ENCODE data around the gene FOXP1. TPM values are rescaled to one million over a fixed set of nuclear protein-coding genes. Genes with fewer than 3 reads are reported as not detected.
A peak's percentile ranks its signal among the peaks of the same experiment; 100 is the strongest.
"Not testable (repeated sequence)": the region's sequence is repeated elsewhere in the genome, so short reads cannot be mapped to it uniquely, and the experiment has no call there.

The FOXP1 gene
- total and polyA plus RNA-seq, 7 experiments from 2014 or later: 104 to 537 (median 444) TPM

DNA sequence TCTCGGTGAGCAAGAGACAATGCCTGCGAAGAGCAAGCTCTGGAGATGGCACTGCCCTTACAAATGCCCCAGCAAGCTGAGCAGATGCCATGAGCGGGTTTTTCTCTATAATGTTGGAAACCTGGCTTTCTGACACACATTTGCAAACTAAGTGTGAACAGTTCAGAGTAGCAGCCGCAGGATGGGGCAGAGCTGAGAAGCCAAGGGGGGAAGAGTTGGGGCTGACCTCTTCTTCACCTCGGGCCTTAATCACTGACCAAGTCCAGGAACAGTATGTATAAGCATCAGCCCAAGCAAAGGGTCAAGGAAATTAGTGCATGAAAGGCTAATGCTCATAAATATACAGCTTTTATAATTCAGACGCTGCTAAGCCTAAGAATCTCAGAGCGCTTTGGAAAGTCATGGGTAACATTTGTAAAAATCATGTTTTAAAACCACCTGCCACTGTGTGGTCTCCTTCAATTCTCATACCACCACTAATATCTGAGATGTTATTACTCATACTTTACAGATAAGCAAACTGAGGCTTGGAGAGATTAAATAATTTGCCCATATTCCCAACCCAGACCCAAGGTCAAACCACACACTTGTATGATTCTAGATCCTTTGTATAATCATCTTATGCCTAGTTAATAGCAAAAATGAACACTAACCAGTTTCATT, 603.4 kb downstream of the FOXP1 start:
- Mint-ChIP-seq H3K27me3 (no peaks in the 10 kb centered on the region), H3K9me3 (no peaks in the 10 kb centered on the region), H3K4me1 (peaks cover 27 to 71% (median 58%) of the 10 kb centered on the region in 7 donors), H3K4me3 (peak overlapping the region in 7 of 10 donors; percentile 7 to 53 (median 43)), H3K36me3 (peaks cover 29 to 78% (median 67%) of the 10 kb centered on the region in 5 donors), H3K27ac (peak overlapping the region; percentile 69 to 95 (median 91))
- CTCF ChIA-PET: no interaction called here
- no peaks in the 10 kb centered on the region for H3K9me3 ChIP-seq (ENCODE audit: control insufficient read depth in 2 of 3, low read length in 3 of 3)
- peak overlapping the region; percentile 28 for H3K27ac ChIP-seq (ENCODE audit: low read depth, low read length)
- H3K4me1 ChIP-seq (ENCODE audit: control insufficient read depth in 2 of 2, insufficient read depth in 2 of 2, low read length in 2 of 2): peaks cover 0 to 41% of the 10 kb centered on the region in 2 donors
- H3K4me3 ChIP-seq (ENCODE audit: low read length): no peak overlapping the region
- peaks cover 17 to 58% (median 34%) of the 10 kb centered on the region in 3 experiments for H3K36me3 ChIP-seq (ENCODE audit: control insufficient read depth in 2 of 3, insufficient read depth in 3 of 3, low read length in 3 of 3)
- POLR2A ChIA-PET: interaction anchor here (0.9 to 1.1 kb wide), 2 partner anchors 84 to 88 kb away, joined by 3 read pairs; no protein-coding TSS in a partner anchor
- intact Hi-C loops (cut with micrococcal nuclease): no loop called here
- ATAC-seq (no peak), DNase-seq (no peak)
- no peaks in the 10 kb centered on the region for H3K27me3 ChIP-seq (ENCODE audit: control insufficient read depth in 2 of 2, insufficient read depth in 2 of 2, low read length in 2 of 2)

DNA sequence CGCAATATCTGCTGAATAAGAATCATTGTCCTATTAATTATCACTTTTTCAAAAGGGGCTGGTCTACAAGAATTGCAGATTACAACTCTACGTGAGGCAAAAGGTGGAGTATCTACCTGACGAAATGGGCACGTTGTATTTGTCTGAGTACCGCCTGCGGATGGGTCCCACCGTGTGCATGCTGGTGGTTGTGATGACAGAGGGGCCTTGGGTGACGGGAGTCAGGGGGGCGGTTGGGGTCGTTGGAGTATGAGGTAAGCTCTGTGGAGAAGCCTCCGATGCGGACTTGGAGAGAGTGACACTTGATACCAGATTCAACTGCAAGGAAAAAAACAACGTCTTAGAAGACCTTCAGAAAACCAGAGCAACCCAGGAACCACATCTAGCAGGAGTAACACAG, 605.8 kb downstream of the FOXP1 start:
- ChIA-PET POLR2A (no interaction called here), CTCF (no interaction called here)
- Mint-ChIP-seq H3K4me3 (no peak overlapping the region), H3K9me3 (no peaks in the 10 kb centered on the region), H3K27ac (peak overlapping the region in 6 of 9 donors; percentile 18 to 83 (median 52)), H3K36me3 (peaks cover 24 to 67% (median 55%) of the 10 kb centered on the region in 5 donors), H3K27me3 (no peaks in the 10 kb centered on the region), H3K4me1 (peaks cover 19 to 46% (median 39%) of the 10 kb centered on the region in 7 donors)
- Histone ChIP-seq H3K27me3 (ENCODE audit: control insufficient read depth in 2 of 2, insufficient read depth in 2 of 2, low read length in 2 of 2) (no peaks in the 10 kb centered on the region), H3K4me1 (ENCODE audit: control insufficient read depth in 2 of 2, insufficient read depth in 2 of 2, low read length in 2 of 2) (peaks cover 0 to 23% of the 10 kb centered on the region in 2 donors), H3K36me3 (ENCODE audit: control insufficient read depth in 2 of 3, insufficient read depth in 3 of 3, low read length in 3 of 3) (peaks cover 8 to 61% (median 38%) of the 10 kb centered on the region in 3 experiments), H3K9me3 (ENCODE audit: control insufficient read depth in 2 of 3, low read length in 3 of 3) (no peaks in the 10 kb centered on the region), H3K27ac (ENCODE audit: low read depth, low read length) (no peak overlapping the region), H3K4me3 (ENCODE audit: low read length) (no peak overlapping the region)
- no peak for DNase-seq
- no peak for ATAC-seq
- intact Hi-C loops (cut with micrococcal nuclease): loop anchor here in 1 of 2 donors (2.0 kb wide), 1 partner anchor 13 kb away; no protein-coding TSS in a partner anchor

- Mint-ChIP-seq H3K4me1 (peaks cover 7 to 29% (median 25%) of the 10 kb centered on the region in 7 donors), H3K36me3 (peaks cover 23 to 69% (median 49%) of the 10 kb centered on the region in 5 donors), H3K27ac (peak overlapping the region in 6 of 9 donors; percentile 46 to 71 (median 62))
- CTCF ChIA-PET: interaction anchor here (0.9 kb wide), 1 partner anchor 18 kb away, joined by 4 read pairs; no protein-coding TSS in a partner anchor
- H3K9me3 Mint-ChIP-seq; POLR2A ChIA-PET; H3K9me3 ChIP-seq (ENCODE audit: control insufficient read depth in 2 of 3, low read length in 3 of 3); H3K27ac ChIP-seq (ENCODE audit: low read depth, low read length); H3K4me3 ChIP-seq (ENCODE audit: low read length); H3K4me3 Mint-ChIP-seq; H3K4me1 ChIP-seq (ENCODE audit: control insufficient read depth in 2 of 2, insufficient read depth in 2 of 2, low read length in 2 of 2); H3K27me3 ChIP-seq (ENCODE audit: control insufficient read depth in 2 of 2, insufficient read depth in 2 of 2, low read length in 2 of 2); ATAC-seq; H3K27me3 Mint-ChIP-seq; DNase-seq: not testable (repeated sequence)
- H3K36me3 ChIP-seq (ENCODE audit: control insufficient read depth in 2 of 3, insufficient read depth in 3 of 3, low read length in 3 of 3): peaks cover 19 to 78% (median 45%) of the 10 kb centered on the region in 3 experiments
- intact Hi-C loops (cut with micrococcal nuclease): loop anchor here in 1 of 2 donors (2.0 kb wide), 1 partner anchor 15 kb away; no protein-coding TSS in a partner anchor
Measured at GRCh38 chr3:70975981-70976380, 607.5 kb downstream of the FOXP1 start.

DNA sequence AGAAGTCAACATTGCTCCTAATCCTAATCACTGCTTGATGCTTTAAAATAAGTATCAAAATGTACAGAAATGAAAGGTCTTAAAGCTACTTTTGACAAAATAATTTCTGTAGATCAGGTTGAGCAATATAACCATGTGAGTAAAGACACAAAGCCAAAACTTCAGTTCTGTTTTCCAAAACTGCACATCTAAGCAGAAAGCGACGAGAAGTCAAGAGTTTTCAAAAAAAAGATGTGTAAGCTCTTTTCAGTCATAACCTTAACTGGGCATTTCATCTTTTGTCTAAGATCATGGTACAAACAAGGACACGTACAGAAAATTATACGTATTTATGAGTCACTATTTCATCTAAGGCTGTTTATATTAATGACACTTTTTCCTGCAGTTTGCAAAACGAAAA, 608.8 kb downstream of the FOXP1 start:
- Histone ChIP-seq H3K27ac (ENCODE audit: low read depth, low read length) (no peak overlapping the region), H3K27me3 (ENCODE audit: control insufficient read depth in 2 of 2, insufficient read depth in 2 of 2, low read length in 2 of 2) (no peaks in the 10 kb centered on the region), H3K4me1 (ENCODE audit: control insufficient read depth in 2 of 2, insufficient read depth in 2 of 2, low read length in 2 of 2) (no peaks in the 10 kb centered on the region), H3K4me3 (ENCODE audit: low read length) (no peak overlapping the region), H3K9me3 (ENCODE audit: control insufficient read depth in 2 of 3, low read length in 3 of 3) (no peaks in the 10 kb centered on the region), H3K36me3 (ENCODE audit: control insufficient read depth in 2 of 3, insufficient read depth in 3 of 3, low read length in 3 of 3) (peaks cover 23 to 86% (median 41%) of the 10 kb centered on the region in 3 experiments)
- peaks cover 22 to 62% (median 43%) of the 10 kb centered on the region in 5 donors for H3K36me3 Mint-ChIP-seq
- H3K9me3 Mint-ChIP-seq: peaks cover 0 to 2% (median 0%) of the 10 kb centered on the region in 11 donors
- no peak overlapping the region for H3K4me3 Mint-ChIP-seq
- ChIA-PET CTCF (interaction anchor here (0.7 to 0.9 kb wide), 2 partner anchors 19 to 61 kb away, joined by 3 to 4 read pairs; no protein-coding TSS in a partner anchor), POLR2A (interaction anchor here (0.8 kb wide), 3 partner anchors 12 to 469 kb away, joined by 3 to 4 read pairs (median 3); no protein-coding TSS in a partner anchor)
- H3K4me1 Mint-ChIP-seq: peaks cover 0 to 21% (median 14%) of the 10 kb centered on the region in 7 donors
- H3K27ac Mint-ChIP-seq: peak overlapping the region in 4 of 9 donors; percentile 15 to 74 (median 59)
- intact Hi-C loops (cut with micrococcal nuclease): no loop called here
- DNase-seq (no peak), ATAC-seq (no peak)
- H3K27me3 Mint-ChIP-seq: no peaks in the 10 kb centered on the region

DNA sequence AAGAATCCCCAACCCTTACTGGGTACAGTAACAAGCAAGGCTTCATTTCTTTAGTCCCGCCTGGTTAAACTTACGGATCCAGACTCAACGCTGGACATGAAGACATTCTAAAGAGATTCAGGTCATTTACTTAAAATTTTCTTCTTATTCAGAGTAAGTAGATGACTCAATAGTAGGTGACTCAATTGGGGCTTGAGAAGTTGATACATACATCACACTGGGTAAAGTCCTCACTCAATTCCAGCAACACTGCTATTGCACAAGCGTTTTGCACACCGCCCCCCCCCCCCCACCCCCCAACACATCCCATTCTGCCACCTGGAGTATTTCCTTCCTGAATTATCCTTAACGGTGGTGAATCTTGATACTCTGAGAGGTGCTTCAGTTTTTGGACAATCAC, 610.0 kb downstream of the FOXP1 start:
- Histone ChIP-seq H3K27me3 (ENCODE audit: control insufficient read depth in 2 of 2, insufficient read depth in 2 of 2, low read length in 2 of 2) (no peaks in the 10 kb centered on the region), H3K4me3 (ENCODE audit: low read length) (no peak overlapping the region), H3K4me1 (ENCODE audit: control insufficient read depth in 2 of 2, insufficient read depth in 2 of 2, low read length in 2 of 2) (no peaks in the 10 kb centered on the region), H3K27ac (ENCODE audit: low read depth, low read length) (no peak overlapping the region), H3K9me3 (ENCODE audit: control insufficient read depth in 2 of 3, low read length in 3 of 3) (no peaks in the 10 kb centered on the region), H3K36me3 (ENCODE audit: control insufficient read depth in 2 of 3, insufficient read depth in 3 of 3, low read length in 3 of 3) (peaks cover 28 to 93% (median 41%) of the 10 kb centered on the region in 3 experiments)
- DNase-seq (no peak), ATAC-seq (no peak)
- CTCF ChIA-PET: no interaction called here
- Mint-ChIP-seq H3K27ac (peak overlapping the region in 3 of 9 donors; percentile 8 to 67 (median 19)), H3K27me3 (no peaks in the 10 kb centered on the region), H3K9me3 (peaks cover 0 to 2% (median 0%) of the 10 kb centered on the region in 11 donors), H3K36me3 (peaks cover 27 to 61% (median 46%) of the 10 kb centered on the region in 5 donors), H3K4me3 (no peak overlapping the region), H3K4me1 (peaks cover 0 to 18% (median 9%) of the 10 kb centered on the region in 7 donors)
- POLR2A ChIA-PET: interaction anchor here (0.6 kb wide), 1 partner anchor 13 kb away, joined by 3 read pairs; no protein-coding TSS in a partner anchor
- intact Hi-C loops (cut with micrococcal nuclease): loop anchor here in 1 of 2 donors (1.0 kb wide), 1 partner anchor 8 kb away; no protein-coding TSS in a partner anchor

- Mint-ChIP-seq H3K27ac (peak overlapping the region in 1 of 9 donors; percentile 33), H3K36me3 (peaks cover 25 to 57% (median 45%) of the 10 kb centered on the region in 5 donors), H3K9me3 (peaks cover 0 to 2% (median 0%) of the 10 kb centered on the region in 11 donors), H3K4me3 (no peak overlapping the region), H3K27me3 (no peaks in the 10 kb centered on the region), H3K4me1 (peaks cover 0 to 19% (median 9%) of the 10 kb centered on the region in 7 donors)
- intact Hi-C loops (cut with micrococcal nuclease): loop anchor here in 1 of 2 donors (1.0 kb wide), 1 partner anchor 8 kb away; no protein-coding TSS in a partner anchor
- Histone ChIP-seq H3K27me3 (ENCODE audit: control insufficient read depth in 2 of 2, insufficient read depth in 2 of 2, low read length in 2 of 2) (no peaks in the 10 kb centered on the region), H3K4me1 (ENCODE audit: control insufficient read depth in 2 of 2, insufficient read depth in 2 of 2, low read length in 2 of 2) (no peaks in the 10 kb centered on the region), H3K4me3 (ENCODE audit: low read length) (no peak overlapping the region), H3K9me3 (ENCODE audit: control insufficient read depth in 2 of 3, low read length in 3 of 3) (no peaks in the 10 kb centered on the region), H3K36me3 (ENCODE audit: control insufficient read depth in 2 of 3, insufficient read depth in 3 of 3, low read length in 3 of 3) (peaks cover 28 to 93% (median 42%) of the 10 kb centered on the region in 3 experiments), H3K27ac (ENCODE audit: low read depth, low read length) (no peak overlapping the region)
- ChIA-PET POLR2A (no interaction called here), CTCF (no interaction called here)
- DNase-seq (no peak), ATAC-seq (no peak)
Measured at GRCh38 chr3:70972855-70973254, 610.7 kb downstream of the FOXP1 start.

Data from naive thymus-derived CD4-positive, alpha-beta T cell (primary cell).